ENCODE measurements around the gene NBPF12. TPM values are rescaled to one million over a fixed set of nuclear protein-coding genes. Genes with fewer than 3 reads are reported as not detected.
"Not testable (repeated sequence)": the region's sequence is repeated elsewhere in the genome, so short reads cannot be mapped to it uniquely, and the experiment has no call there.

Gene NBPF12, protein sequence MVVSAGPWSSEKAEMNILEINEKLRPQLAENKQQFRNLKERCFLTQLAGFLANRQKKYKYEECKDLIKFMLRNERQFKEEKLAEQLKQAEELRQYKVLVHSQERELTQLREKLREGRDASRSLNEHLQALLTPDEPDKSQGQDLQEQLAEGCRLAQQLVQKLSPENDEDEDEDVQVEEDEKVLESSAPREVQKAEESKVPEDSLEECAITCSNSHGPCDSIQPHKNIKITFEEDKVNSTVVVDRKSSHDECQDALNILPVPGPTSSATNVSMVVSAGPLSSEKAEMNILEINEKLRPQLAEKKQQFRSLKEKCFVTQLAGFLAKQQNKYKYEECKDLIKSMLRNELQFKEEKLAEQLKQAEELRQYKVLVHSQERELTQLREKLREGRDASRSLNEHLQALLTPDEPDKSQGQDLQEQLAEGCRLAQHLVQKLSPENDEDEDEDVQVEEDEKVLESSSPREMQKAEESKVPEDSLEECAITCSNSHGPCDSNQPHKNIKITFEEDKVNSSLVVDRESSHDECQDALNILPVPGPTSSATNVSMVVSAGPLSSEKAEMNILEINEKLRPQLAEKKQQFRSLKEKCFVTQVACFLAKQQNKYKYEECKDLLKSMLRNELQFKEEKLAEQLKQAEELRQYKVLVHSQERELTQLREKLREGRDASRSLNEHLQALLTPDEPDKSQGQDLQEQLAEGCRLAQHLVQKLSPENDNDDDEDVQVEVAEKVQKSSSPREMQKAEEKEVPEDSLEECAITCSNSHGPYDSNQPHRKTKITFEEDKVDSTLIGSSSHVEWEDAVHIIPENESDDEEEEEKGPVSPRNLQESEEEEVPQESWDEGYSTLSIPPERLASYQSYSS (N-terminal part only)
- 7.4 and 9.1 TPM in 2 replicates for total RNA-seq (ENCODE audit: low replicate concordance)

GRCh38 chr1:146938242-146938902, at the start of gene NBPF12:
Gene NBPF12 (plus strand): TSS chr1:146938324. CDS start chr1:146960144, 21,820 bp downstream.
- H3K4me1 ChIP-seq; H3K27ac ChIP-seq; H3K36me3 Mint-ChIP-seq; H3K4me1 Mint-ChIP-seq; H3F3A ChIP-seq (ENCODE audit: low read depth); H3K9me3 Mint-ChIP-seq; H3K27me3 Mint-ChIP-seq (ENCODE audit: insufficient read depth, low read depth); H3K36me3 ChIP-seq; H3K79me2 ChIP-seq (ENCODE audit: low read depth); H3K9me3 ChIP-seq (ENCODE audit: low read depth); H4K20me1 ChIP-seq (ENCODE audit: low read depth); H3K27ac Mint-ChIP-seq; H3K27me3 ChIP-seq: not testable (repeated sequence)
- Histone ChIP-seq H3K9ac (peak within 1 kb of the TSS; percentile 42), H2AFZ (replicated peaks) (peak within 1 kb of the TSS; percentile 72), H3K4me3 (peak within 1 kb of the TSS; percentile 83), H3K4me2 (peak within 1 kb of the TSS; percentile 81)
- TF ChIP-seq EZH2 (IDR thresholded peaks at IDR 0.05), result peak; percentile 16
- H3K4me3 Mint-ChIP-seq, result peak within 1 kb of the TSS; percentile 93
- DNase-seq (ENCODE audit: low spot score), result peak; percentile 86

- H3K4me1 Mint-ChIP-seq; H3K4me3 Mint-ChIP-seq; H3K36me3 Mint-ChIP-seq; H3K9me3 Mint-ChIP-seq; H3K9me3 ChIP-seq (ENCODE audit: low read depth); H3K27me3 Mint-ChIP-seq (ENCODE audit: insufficient read depth, low read depth); DNase-seq (ENCODE audit: low spot score); H3K79me2 ChIP-seq (ENCODE audit: low read depth); H3K4me1 ChIP-seq; H3K9ac ChIP-seq; H3K36me3 ChIP-seq; H3K4me3 ChIP-seq; H3K27me3 ChIP-seq; H4K20me1 ChIP-seq (ENCODE audit: low read depth); H2AFZ ChIP-seq (replicated peaks); H3F3A ChIP-seq (ENCODE audit: low read depth); H3K27ac ChIP-seq; H3K27ac Mint-ChIP-seq; H3K4me2 ChIP-seq: not testable (repeated sequence)
Measured at GRCh38 chr1:146891355-146891754, 46.8 kb upstream of the NBPF12 start.

DNA sequence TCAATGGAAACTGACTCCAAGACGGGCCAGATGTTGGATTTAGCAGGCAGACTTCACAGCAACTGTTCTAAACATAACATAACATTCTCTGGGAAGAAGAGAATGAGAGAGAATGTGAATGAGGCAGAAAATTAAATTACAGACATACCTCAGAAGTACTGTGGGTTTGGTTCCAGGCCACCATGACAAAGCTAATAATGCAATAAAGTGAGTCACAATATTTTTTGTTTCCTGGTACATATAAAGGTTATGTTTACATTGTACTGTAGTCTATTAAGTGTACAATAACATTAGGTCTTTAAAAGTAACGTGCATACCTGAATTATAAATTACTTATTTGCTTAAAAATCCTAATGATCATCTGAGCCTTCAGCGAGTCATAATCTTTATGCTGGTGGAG, 45.8 kb upstream of the NBPF12 start:
- not testable (repeated sequence) for H3K27ac ChIP-seq; H2AFZ ChIP-seq (replicated peaks); DNase-seq (ENCODE audit: low spot score); H3K4me1 Mint-ChIP-seq; H3K27me3 Mint-ChIP-seq (ENCODE audit: insufficient read depth, low read depth); H3K36me3 Mint-ChIP-seq; H3K9ac ChIP-seq; H3K4me1 ChIP-seq; H3K27me3 ChIP-seq; H4K20me1 ChIP-seq (ENCODE audit: low read depth); H3F3A ChIP-seq (ENCODE audit: low read depth); H3K4me3 ChIP-seq; H3K4me3 Mint-ChIP-seq; H3K9me3 Mint-ChIP-seq; H3K79me2 ChIP-seq (ENCODE audit: low read depth); H3K4me2 ChIP-seq; H3K27ac Mint-ChIP-seq; H3K36me3 ChIP-seq; H3K9me3 ChIP-seq (ENCODE audit: low read depth)

DNA sequence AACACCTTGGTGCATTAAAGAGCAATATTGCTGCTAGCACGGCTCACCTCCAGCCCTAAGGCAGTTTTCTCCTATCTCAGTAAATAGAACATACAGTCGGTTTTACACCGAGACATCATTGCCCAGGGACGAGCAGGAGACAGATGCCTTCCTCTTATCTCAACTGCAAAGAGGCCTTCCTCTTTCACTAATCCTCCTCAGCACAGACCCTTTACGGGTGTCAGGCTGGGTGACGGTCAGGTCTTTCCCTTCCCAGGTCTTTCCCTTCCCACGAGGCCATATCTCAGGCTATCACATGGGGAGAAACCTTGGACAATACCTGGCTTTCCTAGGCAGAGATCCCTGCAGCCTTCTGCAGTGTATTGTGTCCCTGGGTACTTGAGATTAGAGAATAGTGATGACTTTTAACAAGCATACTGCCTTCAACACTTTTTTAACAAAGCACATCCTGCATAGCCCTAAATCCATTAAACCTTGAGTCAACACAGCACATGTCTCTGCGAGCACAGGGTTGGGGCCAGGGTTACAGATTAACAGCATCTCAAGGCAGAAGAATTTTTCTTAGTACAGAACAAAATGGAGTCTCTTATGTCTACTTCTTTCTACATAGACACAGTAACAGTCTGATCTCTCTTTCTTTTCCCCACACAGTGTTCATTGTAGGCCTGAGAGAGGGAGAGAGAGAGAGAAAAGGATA, 30.4 kb upstream of the NBPF12 start:
- H4K20me1 ChIP-seq (ENCODE audit: low read depth); H3K4me2 ChIP-seq; H3K27ac Mint-ChIP-seq; H3K4me1 ChIP-seq; H3K9ac ChIP-seq; H3K9me3 Mint-ChIP-seq; H3K9me3 ChIP-seq (ENCODE audit: low read depth); H3K36me3 Mint-ChIP-seq; H3F3A ChIP-seq (ENCODE audit: low read depth); H3K36me3 ChIP-seq; H3K27ac ChIP-seq; DNase-seq (ENCODE audit: low spot score); H3K79me2 ChIP-seq (ENCODE audit: low read depth); H3K4me3 Mint-ChIP-seq; H3K4me1 Mint-ChIP-seq; H2AFZ ChIP-seq (replicated peaks); H3K27me3 ChIP-seq; H3K27me3 Mint-ChIP-seq (ENCODE audit: insufficient read depth, low read depth); H3K4me3 ChIP-seq: not testable (repeated sequence)

DNA sequence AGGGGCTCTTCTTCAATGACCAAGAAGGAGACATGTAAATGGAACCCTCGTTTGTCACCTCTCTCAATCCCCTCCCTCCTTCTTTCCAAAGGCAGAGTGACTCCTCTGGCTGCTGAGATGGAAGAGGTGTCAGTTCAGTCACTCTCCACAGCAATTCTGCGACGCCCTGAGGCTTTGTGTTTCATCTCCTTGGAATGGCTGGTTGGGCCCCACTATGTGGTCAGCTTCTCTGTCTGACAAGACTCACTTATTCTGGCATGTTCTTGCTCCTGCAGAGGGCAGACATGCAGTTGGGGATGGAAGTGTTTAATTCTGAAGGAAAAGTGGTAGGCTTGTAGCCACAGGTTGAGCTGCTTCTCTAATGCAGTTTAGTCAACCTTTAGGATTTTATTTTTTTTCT, 25.1 kb upstream of the NBPF12 start:
- not testable (repeated sequence) for H3K9me3 ChIP-seq (ENCODE audit: low read depth); H3K4me1 ChIP-seq; H3K4me3 Mint-ChIP-seq; H3K9ac ChIP-seq; H4K20me1 ChIP-seq (ENCODE audit: low read depth); H3K4me1 Mint-ChIP-seq; H3K4me3 ChIP-seq; H3K27me3 ChIP-seq; H3K9me3 Mint-ChIP-seq; H3K4me2 ChIP-seq; H3K36me3 Mint-ChIP-seq; H3K79me2 ChIP-seq (ENCODE audit: low read depth); H3K36me3 ChIP-seq; H3F3A ChIP-seq (ENCODE audit: low read depth); H3K27me3 Mint-ChIP-seq (ENCODE audit: insufficient read depth, low read depth); H3K27ac ChIP-seq
- H3K27ac Mint-ChIP-seq, result peak overlapping the region; percentile 39
- peak overlapping the region; percentile 52 for H2AFZ ChIP-seq (replicated peaks)
- DNase-seq (ENCODE audit: low spot score), result peak; percentile 1

- H3F3A ChIP-seq (ENCODE audit: low read depth); H4K20me1 ChIP-seq (ENCODE audit: low read depth); H3K36me3 Mint-ChIP-seq; H3K27ac Mint-ChIP-seq; H3K9me3 Mint-ChIP-seq; H3K27me3 Mint-ChIP-seq (ENCODE audit: insufficient read depth, low read depth); H3K9me3 ChIP-seq (ENCODE audit: low read depth); H3K4me1 Mint-ChIP-seq; H3K4me2 ChIP-seq; DNase-seq (ENCODE audit: low spot score); H3K4me1 ChIP-seq; H3K79me2 ChIP-seq (ENCODE audit: low read depth); H2AFZ ChIP-seq (replicated peaks); H3K4me3 Mint-ChIP-seq; H3K4me3 ChIP-seq; H3K27me3 ChIP-seq; H3K36me3 ChIP-seq; H3K27ac ChIP-seq; H3K9ac ChIP-seq: not testable (repeated sequence)
Measured at GRCh38 chr1:146920811-146921210, 17.3 kb upstream of the NBPF12 start.

GRCh38 chr1:146922614-146923013, 15.5 kb upstream of the NBPF12 start:
- H3K36me3 ChIP-seq, result not testable (repeated sequence)

More at GRCh38 chr1:146922614-146923013, 15.5 kb upstream of the NBPF12 start:
- H3K9me3 Mint-ChIP-seq; H3K27ac Mint-ChIP-seq; H3K4me1 Mint-ChIP-seq; H3K4me2 ChIP-seq; H3K4me3 Mint-ChIP-seq; H3K9ac ChIP-seq; H3K9me3 ChIP-seq (ENCODE audit: low read depth); H3K27me3 ChIP-seq; DNase-seq (ENCODE audit: low spot score); H4K20me1 ChIP-seq (ENCODE audit: low read depth); H3K4me3 ChIP-seq; H3F3A ChIP-seq (ENCODE audit: low read depth); H3K79me2 ChIP-seq (ENCODE audit: low read depth); H3K36me3 Mint-ChIP-seq; H2AFZ ChIP-seq (replicated peaks); H3K27me3 Mint-ChIP-seq (ENCODE audit: insufficient read depth, low read depth); H3K27ac ChIP-seq; H3K4me1 ChIP-seq: not testable (repeated sequence)

Data from neural progenitor cell (in vitro differentiated cells).